HG02571 (cell line): ENCODE measurements around the gene ELOB.

Source experiments
- ATAC-seq: cut with Tn5 transposase; IDR thresholded peaks from one replicate; pipeline ENCODE4 v1.9.1; 2021; ENCODE audit warnings: mild to moderate bottlenecking, moderate library complexity; ENCODE audit not compliant: unreplicated experiment

The ELOB gene

DNA sequence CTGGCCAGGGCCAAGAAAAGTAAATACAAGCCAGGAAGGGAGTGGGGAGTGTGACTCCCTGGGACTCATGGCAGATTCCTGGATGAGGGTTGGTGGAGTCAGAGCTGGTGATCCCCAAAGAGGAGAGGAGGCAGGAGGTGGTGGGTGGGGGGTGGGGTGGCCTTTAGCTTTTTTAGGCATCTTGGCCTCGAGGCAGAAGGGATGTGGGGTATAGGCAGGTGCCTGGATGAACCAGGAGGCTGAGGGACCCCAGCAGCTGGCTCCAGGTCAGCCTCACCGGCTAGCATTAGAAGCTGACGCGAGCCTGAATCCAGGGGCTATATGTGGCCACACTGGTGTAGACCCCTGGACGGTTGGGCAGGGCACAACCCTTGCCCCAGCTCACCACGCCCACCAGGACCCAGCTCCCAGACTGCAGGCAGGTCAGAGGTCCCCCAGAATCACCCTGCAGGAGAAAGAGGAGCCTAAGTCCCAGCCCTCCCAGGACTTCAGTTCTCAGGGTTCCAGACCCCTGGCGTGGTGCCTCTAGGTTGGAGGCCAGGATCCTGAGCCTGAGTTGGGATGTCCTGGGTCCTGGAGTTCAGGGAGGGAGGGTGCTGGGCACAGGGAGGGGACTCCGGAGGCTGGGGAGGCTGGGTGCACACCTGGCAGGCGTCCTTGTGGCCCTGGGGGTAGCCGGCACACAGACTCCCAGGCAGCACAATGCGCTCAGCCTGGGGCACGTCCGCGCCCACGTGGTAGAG is 7.4 kb upstream of the ELOB start:
- ATAC-seq = no peak

DNA sequence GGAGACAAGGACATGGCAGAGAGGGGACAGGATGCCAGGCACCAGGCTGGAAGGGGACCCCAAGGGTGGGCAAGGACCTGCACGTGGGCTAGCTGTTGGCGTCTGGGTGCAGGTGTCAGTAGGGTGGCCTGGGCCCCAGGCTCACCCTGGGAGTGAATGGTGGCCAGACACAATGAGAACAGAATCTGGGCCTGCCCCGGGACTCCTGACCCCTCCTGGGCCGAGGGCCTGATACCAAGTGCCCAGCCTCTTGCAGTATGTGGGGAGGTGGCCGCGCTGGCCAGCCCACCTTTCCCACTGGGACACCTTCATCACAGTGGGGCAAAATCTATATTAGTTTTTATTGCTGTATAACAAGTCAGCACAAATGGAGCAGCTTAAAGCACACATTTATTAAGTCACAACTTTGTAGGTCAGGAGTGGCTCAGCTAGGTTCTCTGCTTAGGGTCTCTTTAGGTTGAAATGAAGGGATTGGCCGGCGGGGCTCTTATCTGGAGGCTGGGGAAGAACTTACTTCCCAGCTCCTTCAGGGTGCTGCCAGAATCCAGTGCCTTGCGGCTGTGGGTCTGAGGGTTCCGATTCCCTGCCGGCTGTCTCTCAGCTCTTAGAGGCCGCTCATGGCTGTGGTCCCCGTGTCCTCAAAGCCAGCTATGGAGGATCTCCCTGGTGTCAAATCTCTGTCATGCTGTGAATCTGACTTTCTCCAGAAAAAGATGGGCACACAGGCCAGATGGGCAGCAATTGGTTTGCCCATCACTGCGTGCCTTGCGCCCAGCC is 6.7 kb upstream of the ELOB start:
- ATAC-seq = no peak

DNA sequence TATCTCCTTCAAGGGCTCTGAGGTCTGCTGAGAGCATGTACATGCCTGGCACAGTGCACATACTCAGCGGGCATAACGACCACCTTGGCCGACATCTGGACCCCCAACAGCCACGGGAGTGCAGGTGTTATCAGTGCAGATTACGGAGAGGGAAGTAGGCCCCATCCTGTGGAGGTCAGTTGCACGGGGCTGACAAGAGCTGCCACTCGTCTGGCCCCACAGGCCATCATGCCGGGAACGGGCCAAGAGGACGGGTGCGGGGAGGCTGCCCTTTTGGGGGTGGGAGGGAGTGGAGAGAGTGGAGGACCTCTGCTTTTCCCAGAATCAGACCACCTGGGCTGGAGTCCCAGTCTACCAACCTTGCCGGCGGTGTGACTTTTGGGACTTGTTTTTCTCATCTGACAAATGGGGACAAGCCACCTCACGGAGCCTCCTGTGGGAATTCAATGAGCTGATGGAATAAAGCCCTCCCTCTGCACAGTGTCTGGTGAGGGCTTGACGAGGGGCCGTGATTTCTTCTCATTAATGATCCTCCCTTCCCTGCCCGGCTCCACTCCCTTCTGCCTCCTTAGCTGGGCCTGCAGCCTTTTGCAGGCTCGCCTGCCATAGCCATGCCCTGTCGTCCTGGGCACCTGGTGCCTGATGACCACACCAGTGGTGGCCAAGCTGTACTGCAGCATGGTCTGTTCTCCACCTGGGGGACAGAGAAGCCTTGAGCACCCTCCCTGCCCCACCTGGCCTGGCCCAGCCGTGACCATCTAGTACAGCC is 5.7 kb upstream of the ELOB start:
- no peak for ATAC-seq

DNA sequence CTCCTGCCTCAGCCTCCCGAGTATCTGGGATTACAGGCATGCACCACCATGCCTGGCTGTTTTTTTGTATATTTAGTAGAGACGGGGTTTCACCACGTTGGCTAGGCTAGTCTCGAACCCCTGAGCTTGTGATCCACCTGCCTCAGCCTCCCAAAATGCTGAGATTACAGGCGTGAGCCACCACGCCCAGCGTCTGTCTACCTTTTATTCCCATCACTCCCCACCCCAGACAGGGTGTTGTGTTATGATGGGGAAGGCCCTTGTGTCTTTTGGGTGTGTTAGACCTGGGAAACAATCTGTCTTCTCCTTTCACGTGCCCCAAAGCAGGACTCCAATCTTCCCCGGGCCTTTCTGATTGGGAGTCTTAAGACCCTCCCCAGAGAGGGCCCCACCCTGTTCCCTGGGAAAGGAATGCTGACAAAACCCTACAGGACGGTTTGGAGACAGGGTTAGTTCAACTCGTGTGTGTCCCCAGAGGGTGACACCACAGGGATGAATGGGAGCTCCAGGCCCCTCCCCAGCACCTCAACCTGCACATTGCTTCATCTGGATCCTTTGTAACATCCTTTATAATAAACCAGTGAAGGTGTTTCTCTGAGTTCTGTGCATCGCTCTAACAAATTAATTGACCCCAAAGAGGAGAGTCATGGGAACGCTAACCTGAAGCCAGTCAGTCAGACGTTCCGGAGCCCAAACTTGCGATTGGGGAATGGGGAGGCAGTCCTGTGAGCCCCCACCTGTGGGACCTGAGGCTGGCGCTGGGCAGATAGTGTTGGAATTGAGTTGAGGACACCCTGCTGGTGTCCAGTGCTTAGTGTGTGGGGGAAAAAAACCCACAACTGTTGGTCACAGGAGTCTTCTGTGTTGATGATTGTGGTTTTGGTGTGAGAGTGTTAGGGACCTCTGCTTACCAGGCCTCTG is 3.2 kb upstream of the ELOB start:
- ATAC-seq = no peak

DNA sequence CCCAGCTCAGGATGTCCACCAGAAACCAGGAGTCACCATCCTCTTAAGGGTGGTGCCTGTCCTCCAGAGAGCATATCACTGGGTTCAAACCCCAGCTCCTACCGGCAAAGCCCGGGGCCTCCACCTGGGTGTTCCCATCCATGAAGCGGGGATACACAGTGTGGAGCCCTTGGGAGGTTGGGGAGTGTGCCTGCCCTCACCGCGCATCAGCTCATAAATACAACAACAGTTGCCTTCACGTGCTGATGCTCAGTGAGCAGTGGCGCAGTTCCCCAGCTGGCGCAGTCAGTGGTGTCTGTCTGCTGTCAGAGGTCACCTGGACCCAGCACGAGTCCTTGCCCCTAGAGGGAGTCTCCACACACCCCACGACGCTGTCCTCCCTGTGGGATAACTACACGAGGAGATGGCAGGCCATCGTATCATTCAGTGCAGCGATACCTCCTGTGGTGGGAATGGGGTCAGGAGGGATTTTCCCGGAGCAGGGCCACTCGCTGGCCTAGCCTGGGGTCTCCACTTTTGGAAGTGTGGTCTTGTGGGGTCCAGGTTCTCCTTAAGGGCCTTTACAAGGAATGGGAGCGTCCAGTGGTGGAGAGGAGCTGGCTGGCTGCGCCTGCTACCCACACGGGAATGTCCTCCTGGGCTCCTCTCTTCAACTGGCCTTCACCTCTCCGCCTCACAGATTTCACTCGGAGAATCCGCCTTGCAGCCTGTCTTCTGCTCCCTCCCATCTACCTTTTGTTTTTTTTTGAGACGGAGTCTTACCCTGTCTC is 2.3 kb upstream of the ELOB start:
- no peak for ATAC-seq

DNA sequence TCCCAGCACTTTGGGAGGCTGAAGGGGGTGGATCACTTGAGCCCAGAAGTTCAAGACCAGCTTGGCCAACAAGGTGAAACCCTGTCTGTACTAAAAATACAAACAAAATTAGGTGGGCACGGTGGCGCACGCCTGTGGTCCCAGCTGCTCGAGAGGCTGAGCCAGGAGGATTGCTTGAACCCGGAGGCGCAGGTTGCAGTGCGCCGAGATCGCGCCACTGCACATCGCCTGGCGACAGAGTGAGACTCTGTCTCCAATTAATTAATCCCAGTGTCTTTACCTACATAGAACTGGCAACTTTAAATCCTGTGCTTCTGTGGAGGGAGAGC is 1.5 kb upstream of the ELOB start:
- no peak for ATAC-seq

DNA sequence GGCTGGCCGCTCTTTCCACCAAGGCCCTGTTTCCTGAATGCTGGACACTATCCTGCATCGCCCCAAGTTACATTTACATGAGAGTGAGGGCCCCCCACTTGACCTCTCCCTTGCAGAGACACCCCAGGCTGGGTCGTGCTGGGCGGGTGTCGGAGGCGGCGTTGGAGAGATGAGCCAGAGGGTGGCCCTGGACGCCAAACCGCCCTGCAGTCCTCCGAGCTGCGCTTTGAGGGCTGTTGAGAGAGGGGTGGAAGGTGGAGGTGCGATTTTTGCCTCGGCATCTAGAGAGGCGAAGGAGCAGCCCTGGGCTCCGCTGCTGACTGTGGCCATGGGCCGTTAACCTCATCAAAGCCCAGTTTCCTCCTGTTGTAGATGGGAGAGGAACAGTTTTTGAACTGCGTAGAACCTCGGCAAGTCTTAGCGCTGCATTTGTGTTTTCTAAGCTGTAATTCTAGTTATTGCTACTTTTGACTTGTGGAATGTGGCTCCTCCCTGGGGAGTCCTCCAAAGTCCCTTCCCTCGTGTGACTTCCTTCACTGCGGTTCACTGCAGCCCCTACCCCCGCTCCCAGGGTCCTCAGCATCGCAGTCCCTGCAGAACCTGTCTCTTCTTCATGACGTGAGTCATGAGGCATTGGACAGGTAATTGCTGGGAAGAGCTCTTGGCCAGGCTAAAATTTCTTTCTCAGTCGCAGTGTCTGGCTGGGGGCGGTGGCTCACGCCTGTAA is 986 bp upstream of the ELOB start:
- no peak for ATAC-seq

DNA sequence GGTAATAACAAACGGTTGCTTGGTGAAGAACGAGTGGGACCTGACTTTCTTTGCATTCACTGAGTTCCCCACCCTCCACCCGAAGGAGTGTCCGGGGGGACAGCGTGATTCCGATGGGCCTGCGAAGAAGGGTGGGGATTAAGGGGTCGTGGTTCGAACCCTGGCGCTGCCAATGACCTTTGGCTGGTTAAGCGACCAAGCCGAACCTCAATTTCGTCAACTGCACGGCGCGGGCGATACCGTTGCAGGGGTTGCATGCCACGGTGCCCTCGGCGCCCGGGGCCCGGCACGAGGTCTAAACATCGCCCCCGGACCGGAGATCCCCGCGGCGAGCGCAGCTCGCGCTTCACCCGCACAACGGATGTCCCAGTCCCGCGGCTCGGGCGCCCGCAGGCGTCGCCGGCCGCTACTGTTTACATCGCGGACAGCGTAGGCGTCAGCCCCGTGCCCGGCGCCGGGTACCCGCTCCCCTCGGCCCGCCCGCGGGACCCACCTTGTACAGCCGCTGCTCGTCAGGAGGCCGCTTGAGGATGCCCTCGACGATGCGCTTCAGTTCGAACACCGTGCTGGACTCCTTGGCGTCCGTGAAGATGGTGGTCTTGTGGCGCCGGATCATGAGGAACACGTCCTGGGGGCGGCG is 460 bp downstream of the ELOB start:
- peak; percentile 16 for ATAC-seq

DNA sequence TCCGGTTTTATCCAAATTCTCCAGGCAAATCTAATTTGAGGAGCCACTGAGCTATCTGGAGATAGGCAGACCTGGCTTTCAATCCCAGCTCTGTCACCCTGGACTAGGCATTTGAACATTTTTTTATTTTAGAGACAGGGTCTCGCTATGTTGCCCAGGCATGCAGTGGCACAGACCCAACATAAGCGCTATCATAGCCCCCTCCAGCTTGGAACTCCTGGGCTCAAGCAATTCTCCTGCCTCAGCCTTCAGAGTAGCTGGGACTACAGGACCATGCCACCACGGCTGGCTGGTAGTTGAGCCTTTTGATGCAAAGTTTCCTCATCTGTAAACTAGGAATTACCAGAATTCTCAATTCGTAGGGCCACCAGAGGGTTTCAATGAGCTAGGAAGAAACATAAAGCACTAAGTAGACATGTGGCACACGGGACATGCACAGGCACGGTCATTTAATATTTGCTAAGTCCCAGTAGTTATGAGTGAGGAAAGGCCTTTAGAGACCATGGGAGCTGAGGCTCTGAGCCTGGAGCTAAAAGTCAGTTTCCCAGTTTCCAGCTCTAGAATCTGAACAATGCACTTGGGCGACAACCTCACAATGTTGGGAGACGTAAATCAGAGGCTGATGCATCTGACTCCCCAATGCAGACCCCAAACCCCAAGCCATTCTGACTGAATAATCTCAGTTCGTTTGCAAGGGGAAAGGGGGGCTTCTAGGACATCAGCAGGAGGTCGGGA is 1.1 kb downstream of the ELOB start:
- no peak for ATAC-seq

DNA sequence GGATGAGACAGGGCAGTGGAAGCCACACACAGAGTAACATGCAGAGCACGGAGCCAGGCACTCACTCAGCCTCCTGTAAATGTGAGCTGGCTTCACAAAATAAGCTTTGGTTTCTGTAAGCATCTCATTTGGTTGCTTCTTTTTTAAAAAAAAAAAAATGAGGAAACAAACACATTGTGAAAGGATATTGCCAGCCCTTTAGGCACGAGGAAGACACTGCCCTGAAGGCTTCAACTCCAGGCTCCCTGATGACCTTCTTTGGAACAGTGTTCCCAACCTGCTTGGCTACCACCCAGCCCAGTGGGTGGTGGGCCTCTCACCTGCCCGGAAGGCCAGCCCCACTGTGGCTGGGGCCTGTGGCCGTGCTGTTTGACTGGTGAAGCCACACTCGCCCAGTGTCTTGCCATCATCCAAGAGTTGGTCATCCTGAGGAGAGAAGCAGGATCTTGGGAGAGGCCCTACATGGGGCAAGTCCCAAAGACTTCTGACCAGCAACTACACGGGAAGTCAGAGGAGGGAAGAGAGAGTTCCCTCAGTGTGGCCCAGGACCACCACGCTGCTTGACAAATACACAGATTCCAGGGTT is 1.9 kb downstream of the ELOB start:
- ATAC-seq = no peak

DNA sequence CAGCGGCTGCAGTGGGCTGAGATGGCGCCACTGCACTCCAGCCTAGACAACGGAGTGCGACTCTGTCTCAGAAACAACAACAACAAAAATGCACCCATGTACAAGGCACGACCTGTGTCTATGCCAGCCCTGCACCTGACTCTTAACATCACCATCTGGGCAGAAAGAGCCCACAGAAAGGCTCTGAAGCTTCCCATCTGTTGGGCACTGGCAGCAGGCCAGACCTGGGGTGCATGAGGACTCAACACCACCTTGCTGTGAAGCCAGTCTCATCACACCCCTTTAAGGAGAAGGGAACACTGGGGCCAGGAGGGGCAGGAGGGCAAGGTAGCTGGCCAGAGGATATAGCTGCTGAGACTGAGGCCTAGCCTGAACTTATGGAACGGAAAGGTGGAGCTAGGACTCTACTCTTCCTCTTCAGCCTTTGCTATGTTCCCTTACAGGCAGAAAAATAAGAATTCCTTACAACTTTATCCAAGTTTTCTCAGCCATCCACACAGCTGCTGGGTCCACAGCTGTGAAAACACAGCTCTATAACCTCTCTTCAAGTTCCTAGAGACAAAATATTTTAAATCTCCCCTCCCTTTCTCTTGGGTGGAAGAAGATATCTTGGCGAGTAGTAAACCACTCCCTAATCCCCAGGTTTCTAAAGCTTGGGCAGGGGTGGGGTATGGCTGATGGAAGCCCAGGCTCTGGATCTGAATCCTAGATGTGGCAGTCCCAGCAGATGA is 2.8 kb downstream of the ELOB start:
- ATAC-seq = no peak

DNA sequence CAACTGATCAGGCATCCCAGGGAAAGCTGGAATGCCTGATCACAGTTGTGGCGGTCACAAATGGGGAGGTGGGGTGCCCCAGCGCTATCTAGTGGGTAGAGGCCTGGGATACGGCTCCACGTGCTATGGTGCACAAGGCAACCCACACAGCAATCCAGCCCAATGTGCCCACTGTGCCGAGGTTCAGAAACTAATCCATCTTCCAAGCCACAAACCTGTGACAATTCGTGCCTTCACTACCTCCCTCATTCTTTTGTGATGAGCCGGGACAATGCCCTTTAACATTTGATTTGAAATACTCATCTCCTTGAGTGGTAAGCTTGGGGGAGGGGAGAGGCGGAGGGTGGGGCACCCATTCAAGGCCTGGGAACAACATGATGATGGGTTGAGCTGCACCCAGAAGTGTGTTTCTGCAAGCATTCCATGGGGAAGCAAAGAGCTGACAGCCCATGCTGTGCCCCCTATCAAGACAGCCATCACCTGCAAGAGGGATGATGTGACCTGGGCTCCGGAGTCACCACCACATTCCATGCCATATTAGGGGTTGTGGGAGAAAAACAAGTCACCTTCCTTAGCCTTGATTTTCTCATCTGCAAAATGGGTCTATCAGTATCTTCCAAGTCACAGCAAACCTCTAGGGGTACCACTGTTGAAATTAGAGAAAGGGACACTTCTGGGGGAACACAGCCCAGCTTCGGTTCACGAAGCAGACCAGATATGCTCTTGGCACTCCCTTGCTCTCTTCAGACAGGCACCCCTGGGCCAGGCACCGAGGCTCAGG is 3.7 kb downstream of the ELOB start:
- no peak for ATAC-seq

DNA sequence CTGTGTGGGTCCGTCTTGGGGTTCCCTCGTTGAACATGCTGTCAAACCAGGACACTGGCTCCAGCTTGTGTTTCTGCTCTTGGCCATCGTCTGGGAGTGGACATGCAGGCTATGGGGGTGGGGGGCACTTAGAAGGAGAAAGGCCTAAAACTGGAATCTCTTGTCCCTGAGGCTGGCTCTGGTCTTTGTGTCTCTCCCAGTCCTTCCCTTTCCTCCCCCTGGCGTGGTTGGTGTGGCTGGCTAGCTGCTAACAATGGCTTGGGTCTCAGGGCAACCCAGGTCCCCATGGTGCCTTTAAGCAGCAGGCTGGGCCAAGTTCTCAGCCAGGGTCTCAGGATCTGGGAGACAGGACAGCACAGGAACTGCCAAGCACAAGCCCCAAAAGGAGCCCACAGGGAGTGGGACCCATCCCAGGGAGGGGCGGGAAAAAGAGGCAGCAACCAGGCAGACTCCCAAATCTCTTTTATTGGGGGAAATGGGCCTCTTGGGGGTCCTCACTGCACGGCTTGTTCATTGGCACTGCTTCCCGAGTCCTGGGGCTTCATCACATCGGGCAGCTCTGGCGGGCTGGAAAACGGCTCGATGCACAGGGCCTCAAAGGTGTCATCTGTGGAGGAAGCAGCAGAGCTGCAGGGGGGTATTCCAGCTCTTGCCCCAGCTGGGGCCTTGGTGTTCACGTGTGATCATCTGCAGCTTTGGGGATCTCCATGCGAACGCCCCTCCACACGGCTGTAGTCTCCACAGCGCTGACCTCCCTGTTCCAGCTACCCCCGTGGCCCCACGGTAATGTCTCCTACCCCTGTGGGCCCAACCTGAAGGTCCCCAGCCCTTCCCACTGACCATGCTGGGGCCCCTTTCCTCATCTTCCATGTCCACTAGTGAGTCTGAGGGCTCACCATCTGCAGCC is 5.3 kb downstream of the ELOB start:
- ATAC-seq = no peak

DNA sequence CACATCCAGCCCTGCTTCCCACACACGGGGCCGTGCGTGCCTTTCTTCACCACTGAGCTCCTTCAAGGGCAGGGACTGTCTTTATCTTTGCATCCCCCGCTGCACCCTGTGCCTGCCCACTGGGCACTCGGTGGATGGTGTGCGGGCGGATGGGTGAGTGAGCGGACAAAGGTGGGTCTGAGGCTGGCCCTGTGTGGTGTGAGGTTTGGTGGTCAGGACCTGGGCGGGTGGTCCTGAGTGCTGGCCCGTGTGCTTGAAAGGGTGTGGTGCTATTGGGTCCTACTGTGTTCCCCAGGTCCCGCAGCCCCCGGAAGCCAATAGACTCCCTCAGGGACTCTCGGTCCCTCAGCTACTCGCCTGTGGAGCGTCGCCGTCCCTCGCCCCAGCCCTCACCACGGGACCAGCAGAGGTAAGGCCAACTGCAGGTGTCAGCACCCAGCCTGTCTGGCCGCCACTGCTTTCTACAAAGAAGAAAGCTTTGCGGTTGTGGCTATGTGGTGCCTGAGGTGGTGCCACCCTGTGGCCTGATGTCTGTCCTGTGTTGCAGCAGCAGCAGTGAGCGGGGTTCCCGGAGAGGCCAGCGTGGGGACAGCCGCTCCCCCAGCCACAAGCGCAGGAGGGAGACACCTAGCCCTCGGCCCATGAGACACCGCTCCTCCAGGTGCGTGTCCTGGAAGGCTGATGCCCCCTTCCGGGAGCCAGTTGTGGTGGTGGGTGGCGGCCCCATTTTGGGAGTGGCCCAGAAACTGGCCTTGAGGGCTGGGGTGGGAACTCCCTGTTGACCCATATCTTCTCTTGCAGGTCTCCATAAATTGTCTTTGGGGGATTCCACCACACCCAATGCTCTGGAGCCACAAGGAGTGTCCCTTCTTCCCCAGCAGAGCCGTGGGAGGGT is 6.8 kb downstream of the ELOB start:
- ATAC-seq = no peak
